ENCODE data around the gene RAP2A. TPM values are rescaled to one million over a fixed set of nuclear protein-coding genes. Genes with fewer than 3 reads are reported as not detected.

RAP2A gene
- total RNA-seq, 1 donor from 2014 or later, result 19.6 TPM

DNA sequence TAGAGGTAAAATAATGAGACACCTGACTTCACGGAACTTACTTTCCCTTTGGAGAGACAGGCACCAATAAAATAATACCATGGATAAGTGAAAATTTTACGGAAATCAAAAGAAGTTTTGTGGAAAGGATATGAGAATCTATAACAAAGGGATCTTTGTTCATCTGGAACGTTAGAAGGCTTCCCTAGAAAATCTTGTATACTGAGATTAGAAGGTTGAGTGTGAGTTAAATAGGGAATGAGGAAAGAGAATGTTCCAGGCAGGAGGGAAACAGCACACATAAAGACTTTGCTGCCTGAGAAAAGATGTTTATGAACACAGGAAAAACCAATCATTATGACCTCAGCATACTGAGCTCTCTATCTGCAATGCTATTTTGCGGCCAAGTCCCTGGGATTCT is 19.6 kb upstream of the RAP2A start:
- TF ChIP-seq, protein P1, sequence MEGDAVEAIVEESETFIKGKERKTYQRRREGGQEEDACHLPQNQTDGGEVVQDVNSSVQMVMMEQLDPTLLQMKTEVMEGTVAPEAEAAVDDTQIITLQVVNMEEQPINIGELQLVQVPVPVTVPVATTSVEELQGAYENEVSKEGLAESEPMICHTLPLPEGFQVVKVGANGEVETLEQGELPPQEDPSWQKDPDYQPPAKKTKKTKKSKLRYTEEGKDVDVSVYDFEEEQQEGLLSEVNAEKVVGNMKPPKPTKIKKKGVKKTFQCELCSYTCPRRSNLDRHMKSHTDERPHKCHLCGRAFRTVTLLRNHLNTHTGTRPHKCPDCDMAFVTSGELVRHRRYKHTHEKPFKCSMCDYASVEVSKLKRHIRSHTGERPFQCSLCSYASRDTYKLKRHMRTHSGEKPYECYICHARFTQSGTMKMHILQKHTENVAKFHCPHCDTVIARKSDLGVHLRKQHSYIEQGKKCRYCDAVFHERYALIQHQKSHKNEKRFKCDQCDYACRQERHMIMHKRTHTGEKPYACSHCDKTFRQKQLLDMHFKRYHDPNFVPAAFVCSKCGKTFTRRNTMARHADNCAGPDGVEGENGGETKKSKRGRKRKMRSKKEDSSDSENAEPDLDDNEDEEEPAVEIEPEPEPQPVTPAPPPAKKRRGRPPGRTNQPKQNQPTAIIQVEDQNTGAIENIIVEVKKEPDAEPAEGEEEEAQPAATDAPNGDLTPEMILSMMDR (IDR thresholded peaks at IDR 0.05), result no peak
- no peak for TF ChIP-seq POLR2AphosphoS5 (IDR thresholded peaks at IDR 0.05; ENCODE audit: insufficient read depth in 1 of 2, low read depth in 1 of 2)
- no peak for TF ChIP-seq POLR2A (IDR thresholded peaks at IDR 0.05)
- no peak for DNase-seq (ENCODE audit: extremely low spot score in 2 of 2)
- Histone ChIP-seq H3K9me3 (no peaks in the 10 kb centered on the region), H3K4me1 (no peaks in the 10 kb centered on the region), H3K4me3 (no peak overlapping the region), H3K27me3 (no peaks in the 10 kb centered on the region), H3K27ac (no peak overlapping the region), H3K36me3 (no peaks in the 10 kb centered on the region)
- intact Hi-C loops (cut with DNase I), result loop anchor here (10.0 kb wide), 1 partner anchor 50 kb away; no protein-coding TSS in a partner anchor

DNA sequence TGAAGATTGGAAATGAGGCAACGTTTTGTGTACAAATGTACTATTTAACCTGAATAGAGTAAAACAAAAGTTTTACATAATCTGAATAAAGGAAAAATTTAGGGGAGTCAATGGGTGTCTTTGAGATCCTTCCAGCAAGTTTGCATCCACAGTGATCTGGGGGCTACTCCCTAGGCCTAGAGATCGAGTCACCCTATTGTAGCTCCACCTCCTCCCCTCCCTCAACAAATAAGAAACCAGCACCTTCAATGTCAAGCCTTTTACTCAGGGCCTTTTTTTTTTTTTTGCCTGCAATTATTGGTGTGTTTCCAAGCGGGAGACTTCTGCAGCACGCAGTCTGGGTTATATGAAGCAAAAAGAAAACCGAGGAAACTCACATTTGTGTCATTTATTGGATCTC is 16.3 kb upstream of the RAP2A start:
- Histone ChIP-seq H3K27me3 (no peaks in the 10 kb centered on the region), H3K36me3 (no peaks in the 10 kb centered on the region), H3K4me3 (no peak overlapping the region), H3K4me1 (no peaks in the 10 kb centered on the region), H3K27ac (no peak overlapping the region), H3K9me3 (no peaks in the 10 kb centered on the region)
- intact Hi-C loops (cut with DNase I), result loop anchor here (10.0 kb wide), 1 partner anchor 53 kb away; no protein-coding TSS in a partner anchor
- no peak for DNase-seq (ENCODE audit: extremely low spot score in 2 of 2)
- no peak for TF ChIP-seq POLR2AphosphoS5 (IDR thresholded peaks at IDR 0.05; ENCODE audit: insufficient read depth in 1 of 2, low read depth in 1 of 2)
- TF ChIP-seq, protein P1 (IDR thresholded peaks at IDR 0.05), result no peak
- TF ChIP-seq POLR2A (IDR thresholded peaks at IDR 0.05), result no peak

DNA sequence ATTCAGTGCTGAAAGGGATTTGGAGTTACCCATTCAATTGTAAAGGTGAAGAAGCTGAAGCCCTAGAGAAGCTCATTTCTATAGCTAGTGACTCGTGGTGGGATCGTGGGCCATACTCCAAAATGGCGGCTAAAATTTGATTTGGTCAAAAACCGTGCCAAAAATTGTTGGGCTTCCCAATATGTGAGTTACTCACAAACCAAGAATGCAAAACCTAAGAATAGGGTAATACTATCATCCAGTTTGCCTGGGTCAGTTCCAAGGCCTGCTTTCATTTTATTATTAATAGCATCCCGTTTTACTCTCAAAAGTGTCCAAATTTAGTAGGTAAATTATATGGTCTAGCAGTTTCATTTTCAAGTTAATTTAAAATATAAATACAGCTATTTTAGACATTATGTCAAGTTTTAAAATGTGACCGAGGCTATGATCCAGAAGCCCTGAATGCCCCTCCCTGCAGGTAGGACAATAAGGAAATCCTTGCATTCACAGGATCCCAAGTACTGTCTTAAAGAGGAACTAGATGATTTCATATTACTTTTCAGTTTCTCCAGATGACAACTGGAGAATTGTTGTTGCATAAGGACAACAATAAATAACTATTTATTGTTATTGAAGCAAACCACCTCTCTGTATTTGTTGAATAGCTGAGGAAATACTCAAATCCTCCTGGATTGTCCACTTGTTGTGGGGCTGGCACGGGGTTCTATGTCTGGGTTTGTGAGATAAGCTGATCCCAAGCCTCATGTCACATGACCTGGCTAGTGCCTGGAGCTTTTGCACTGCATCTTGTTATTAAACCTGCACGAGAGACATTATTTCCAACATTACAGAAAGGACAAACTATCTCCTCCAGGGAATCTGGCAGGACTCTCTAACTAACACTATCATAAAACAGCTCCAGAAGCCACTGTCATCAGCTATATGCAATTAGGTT is 11.6 kb upstream of the RAP2A start:
- no peak for TF ChIP-seq POLR2AphosphoS5 (IDR thresholded peaks at IDR 0.05; ENCODE audit: insufficient read depth in 1 of 2, low read depth in 1 of 2)
- TF ChIP-seq, protein P1 (IDR thresholded peaks at IDR 0.05), result no peak
- no peak for TF ChIP-seq POLR2A (IDR thresholded peaks at IDR 0.05)
- H3K36me3 ChIP-seq, result no peaks in the 10 kb centered on the region
- intact Hi-C loops (cut with DNase I), result no loop called here

DNA sequence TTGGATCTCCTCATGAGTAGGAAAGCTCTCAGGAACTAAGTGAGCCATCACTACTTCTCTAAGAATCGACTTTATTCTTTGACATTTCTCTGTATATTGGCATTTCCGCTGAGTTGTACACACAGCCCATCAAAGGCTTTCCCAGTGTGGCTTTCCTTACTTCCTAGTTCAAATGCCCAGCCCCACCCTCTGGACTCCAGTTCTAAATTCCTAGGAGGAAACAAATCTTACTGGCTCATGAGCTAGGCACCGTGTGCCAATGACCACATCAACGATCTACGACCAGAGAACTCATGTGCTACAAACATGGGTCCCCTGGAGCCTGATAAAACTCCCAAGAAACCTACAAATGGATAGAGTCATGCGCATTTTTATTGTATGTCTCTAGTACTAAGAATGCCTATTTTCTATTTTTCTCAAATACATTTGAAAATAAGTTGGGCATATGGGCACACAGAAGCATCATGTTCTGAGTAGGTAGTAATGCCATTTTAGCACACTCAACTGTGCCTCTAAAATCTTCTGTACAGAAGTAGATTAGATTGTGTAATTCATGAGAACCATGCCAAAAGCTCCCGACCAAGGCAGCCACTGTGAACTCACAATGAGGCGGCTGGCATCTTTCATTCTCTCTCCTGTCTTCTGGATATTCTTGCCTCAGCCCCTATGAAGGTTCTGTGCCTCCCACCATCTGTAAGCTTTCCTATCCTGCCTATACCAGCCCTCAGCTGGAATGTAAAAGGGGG is 10.5 kb upstream of the RAP2A start:
- Histone ChIP-seq H3K36me3 (no peaks in the 10 kb centered on the region), H3K27ac (no peak overlapping the region), H3K4me3 (no peak overlapping the region), H3K4me1 (no peaks in the 10 kb centered on the region), H3K27me3 (no peaks in the 10 kb centered on the region), H3K9me3 (no peaks in the 10 kb centered on the region)
- intact Hi-C loops (cut with DNase I), result no loop called here
- TF ChIP-seq POLR2A (IDR thresholded peaks at IDR 0.05), result no peak
- TF ChIP-seq, protein P1 (IDR thresholded peaks at IDR 0.05), result no peak
- no peak for TF ChIP-seq POLR2AphosphoS5 (IDR thresholded peaks at IDR 0.05; ENCODE audit: insufficient read depth in 1 of 2, low read depth in 1 of 2)
- DNase-seq (ENCODE audit: extremely low spot score in 2 of 2), result no peak

More for the DNA sequence above, 11.6 kb upstream of the RAP2A start:
- H3K27me3 ChIP-seq, result no peaks in the 10 kb centered on the region
- no peaks in the 10 kb centered on the region for H3K4me1 ChIP-seq
- H3K27ac ChIP-seq, result no peak overlapping the region
- DNase-seq (ENCODE audit: extremely low spot score in 2 of 2), result no peak
- H3K4me3 ChIP-seq, result no peak overlapping the region
- H3K9me3 ChIP-seq, result no peaks in the 10 kb centered on the region
